Neural crest cell (in vitro differentiated cells): ENCODE results near the gene CFD. TPM values are rescaled to one million over a fixed set of nuclear protein-coding genes. Genes with fewer than 3 reads are reported as not detected.
"Not testable (repeated sequence)": the region's sequence is repeated elsewhere in the genome, so short reads cannot be mapped to it uniquely, and the experiment has no call there.

Experiments used
- DNase-seq: peaks from one replicate; pipeline ENCODE4 v3.0.0; 2021; ENCODE audit warnings: low read depth, mixed read lengths, low spot score
- H3K27ac Mint-ChIP-seq: one replicate; pipeline ENCODE4 v1.8.0; 2021; ENCODE audit warnings: mild to moderate bottlenecking, mixed read lengths; ENCODE audit not compliant: unreplicated experiment
- H3K27me3 Mint-ChIP-seq: 2 replicates; pipeline ENCODE4 v1.8.0; 2021; ENCODE audit warnings: low read depth, mild to moderate bottlenecking, mixed read lengths
- H3K36me3 Mint-ChIP-seq: 2 replicates; pipeline ENCODE4 v1.8.0; 2021; ENCODE audit warnings: low read depth, mild to moderate bottlenecking, mixed read lengths
- H3K4me1 Mint-ChIP-seq: 2 replicates; pipeline ENCODE4 v1.8.0; 2021; ENCODE audit warnings: mixed read lengths
- H3K4me3 Mint-ChIP-seq: one replicate; pipeline ENCODE4 v1.8.0; 2021; ENCODE audit warnings: mild to moderate bottlenecking, mixed read lengths
- H3K9me3 Mint-ChIP-seq: 2 replicates; pipeline ENCODE4 v1.8.0; 2021; ENCODE audit warnings: mixed read lengths
- total RNA-seq: library from RNA; stranded (reverse); gene quantifications from 2 replicates; pipeline ENCODE4 v1.2.1, GENCODE V29; 2021
- TF ChIP-seq, protein P1 (sequence below): fragments of 200-600 bp; sonication (generic); conservative IDR thresholded peaks from 2 replicates; pipeline ENCODE4 v1.5.0; 2021; ENCODE audit warnings: antibody characterized with exemption, mild to moderate bottlenecking

The CFD gene
- total RNA-seq, 1 donor from 2014 or later, result not detected

DNA sequence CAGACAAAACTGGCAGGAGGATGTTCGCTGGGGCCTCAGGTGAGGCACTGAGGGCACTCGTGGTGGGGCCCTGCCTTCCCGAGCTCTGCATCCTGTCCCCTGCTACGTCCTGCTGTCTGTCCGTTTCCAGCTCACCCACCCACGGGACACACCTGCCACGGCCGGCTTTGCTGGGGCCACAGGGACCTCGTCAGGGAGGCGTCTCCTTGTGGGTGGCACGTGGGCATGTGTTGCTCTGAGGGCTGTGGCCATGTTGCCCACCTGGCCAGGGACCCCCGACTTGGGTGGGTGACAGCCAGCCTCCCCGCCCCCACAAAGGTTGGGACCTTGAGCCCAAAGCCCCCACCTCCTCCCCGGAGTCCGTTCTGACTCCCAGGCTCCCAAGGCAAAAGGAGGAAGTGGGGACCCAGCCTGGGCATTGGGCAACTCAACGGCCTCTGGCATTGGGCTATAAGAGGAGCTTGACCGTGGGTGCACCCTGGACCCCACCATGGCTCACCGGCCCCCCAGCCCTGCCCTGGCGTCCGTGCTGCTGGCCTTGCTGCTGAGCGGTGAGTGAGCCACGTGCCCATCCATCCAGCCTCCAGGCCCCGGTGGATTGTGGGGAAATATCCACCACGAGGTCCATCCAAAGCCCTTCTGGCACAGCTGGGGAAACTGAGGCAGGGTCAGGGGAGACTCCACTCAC, 18.8 kb upstream of the CFD start, which contains the start of gene PRTN3:
TSS of gene PRTN3 (plus strand) at position 481 of the 688 bp plus-strand sequence. CDS start at position 491, 10 bp downstream.
- H3K9me3 Mint-ChIP-seq, result no peaks in the 10 kb centered on the region
- peak within 1 kb of the TSS; percentile 4 for H3K4me3 Mint-ChIP-seq
- TF ChIP-seq, protein P1, sequence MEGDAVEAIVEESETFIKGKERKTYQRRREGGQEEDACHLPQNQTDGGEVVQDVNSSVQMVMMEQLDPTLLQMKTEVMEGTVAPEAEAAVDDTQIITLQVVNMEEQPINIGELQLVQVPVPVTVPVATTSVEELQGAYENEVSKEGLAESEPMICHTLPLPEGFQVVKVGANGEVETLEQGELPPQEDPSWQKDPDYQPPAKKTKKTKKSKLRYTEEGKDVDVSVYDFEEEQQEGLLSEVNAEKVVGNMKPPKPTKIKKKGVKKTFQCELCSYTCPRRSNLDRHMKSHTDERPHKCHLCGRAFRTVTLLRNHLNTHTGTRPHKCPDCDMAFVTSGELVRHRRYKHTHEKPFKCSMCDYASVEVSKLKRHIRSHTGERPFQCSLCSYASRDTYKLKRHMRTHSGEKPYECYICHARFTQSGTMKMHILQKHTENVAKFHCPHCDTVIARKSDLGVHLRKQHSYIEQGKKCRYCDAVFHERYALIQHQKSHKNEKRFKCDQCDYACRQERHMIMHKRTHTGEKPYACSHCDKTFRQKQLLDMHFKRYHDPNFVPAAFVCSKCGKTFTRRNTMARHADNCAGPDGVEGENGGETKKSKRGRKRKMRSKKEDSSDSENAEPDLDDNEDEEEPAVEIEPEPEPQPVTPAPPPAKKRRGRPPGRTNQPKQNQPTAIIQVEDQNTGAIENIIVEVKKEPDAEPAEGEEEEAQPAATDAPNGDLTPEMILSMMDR, result no peak
- DNase-seq, result no peak
- no peak within 1 kb of the TSS for H3K27ac Mint-ChIP-seq
- H3K27me3 Mint-ChIP-seq, result peaks cover 43% of the 10 kb centered on the region
- H3K36me3 Mint-ChIP-seq, result no peaks in the 10 kb centered on the region
- peaks cover 12% of the 10 kb centered on the region for H3K4me1 Mint-ChIP-seq

GRCh38 chr19:842802-843179, 16.7 kb upstream of the CFD start:
- not testable (repeated sequence) for DNase-seq, H3K36me3 Mint-ChIP-seq, H3K9me3 Mint-ChIP-seq, H3K4me1 Mint-ChIP-seq, H3K27ac Mint-ChIP-seq, H3K4me3 Mint-ChIP-seq
- peaks cover 58% of the 10 kb centered on the region for H3K27me3 Mint-ChIP-seq

- peaks cover 8% of the 10 kb centered on the region for H3K4me1 Mint-ChIP-seq
- TF ChIP-seq, protein P1, result peak; percentile 40
- no peaks in the 10 kb centered on the region for H3K9me3 Mint-ChIP-seq
- no peak overlapping the region for H3K4me3 Mint-ChIP-seq
- H3K27me3 Mint-ChIP-seq, result peaks cover 62% of the 10 kb centered on the region
- H3K36me3 Mint-ChIP-seq, result no peaks in the 10 kb centered on the region
- no peak for DNase-seq
- no peak overlapping the region for H3K27ac Mint-ChIP-seq
These were observed 16.2 kb upstream of the CFD start for GRCh38 chr19:843180-843835.

DNA sequence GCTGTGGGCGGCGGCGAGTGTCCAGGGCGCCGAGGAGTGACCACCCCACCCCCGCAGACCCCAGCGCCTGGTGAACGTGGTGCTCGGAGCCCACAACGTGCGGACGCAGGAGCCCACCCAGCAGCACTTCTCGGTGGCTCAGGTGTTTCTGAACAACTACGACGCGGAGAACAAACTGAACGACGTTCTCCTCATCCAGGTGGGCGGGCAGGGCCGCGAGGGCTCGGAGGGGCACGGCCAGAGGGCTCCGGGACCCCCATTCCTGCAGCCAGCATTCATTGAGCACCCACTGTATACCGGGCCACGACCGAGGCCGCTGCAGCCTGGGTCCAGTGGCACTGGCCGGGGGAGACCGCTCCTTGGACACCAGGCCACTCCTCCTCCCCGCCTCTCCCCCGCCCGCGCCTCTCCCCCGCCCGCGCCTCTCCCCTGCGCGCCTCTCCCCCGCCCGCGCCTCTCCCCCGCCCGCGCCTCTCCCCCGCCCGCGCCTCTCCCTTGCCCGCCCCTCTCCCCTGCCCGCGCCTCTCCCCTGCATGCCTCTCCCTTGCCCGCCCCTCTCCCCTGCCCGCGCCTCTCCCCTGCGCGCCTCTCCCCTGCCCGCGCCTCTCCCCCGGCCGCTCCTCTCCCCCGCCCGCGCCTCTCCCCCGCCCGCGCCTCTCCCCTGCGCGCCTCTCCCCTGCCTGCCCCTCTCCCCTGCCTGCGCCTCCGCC, 15.5 kb upstream of the CFD start:
- Mint-ChIP-seq H3K27me3 (peaks cover 65% of the 10 kb centered on the region), H3K4me1 (peaks cover 8% of the 10 kb centered on the region), H3K9me3 (no peaks in the 10 kb centered on the region), H3K27ac (no peak overlapping the region), H3K4me3 (no peak overlapping the region), H3K36me3 (no peaks in the 10 kb centered on the region)
- TF ChIP-seq, protein P1, result no peak
- no peak for DNase-seq

DNA sequence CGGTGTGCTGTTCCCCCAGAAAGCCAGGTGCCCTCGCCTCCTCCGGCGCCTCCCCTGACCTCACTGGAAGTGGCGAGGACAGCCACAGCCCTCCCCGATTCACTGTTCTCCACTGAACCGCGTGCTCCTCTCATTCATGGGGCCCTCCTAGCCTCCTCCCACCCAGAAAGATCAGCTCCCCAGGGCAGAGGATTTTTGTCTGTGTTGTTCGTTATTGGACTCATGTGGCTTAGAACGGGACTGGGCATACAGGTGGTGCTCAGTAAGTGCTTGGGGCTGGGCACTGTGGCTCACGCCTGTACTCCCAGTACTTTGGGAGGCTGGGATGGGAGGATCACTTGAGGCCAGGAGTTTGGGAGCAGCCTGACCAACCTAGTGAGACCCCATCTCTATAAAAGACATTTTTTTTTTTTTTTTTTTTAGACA, 14.9 kb upstream of the CFD start:
- Mint-ChIP-seq H3K4me3 (no peak overlapping the region), H3K4me1 (peaks cover 8% of the 10 kb centered on the region), H3K27ac (no peak overlapping the region), H3K9me3 (no peaks in the 10 kb centered on the region), H3K36me3 (no peaks in the 10 kb centered on the region), H3K27me3 (peaks cover 70% of the 10 kb centered on the region)
- no peak for DNase-seq
- TF ChIP-seq, protein P1, result no peak
